Spleen (tissue), 7 donors: ENCODE measurements around the gene NFKBIL1.
A peak's percentile ranks its signal among the peaks of the same experiment; 100 is the strongest.

Experiments
- CTCF ChIP-seq, 11 experiments: fragments of 200-600 bp in 7 of 11; fragments of 450-650 bp in 4 of 11; sonication (generic) in 4 of 11; IDR thresholded peaks in 8 of 11; conservative IDR thresholded peaks in 3 of 11; 1 replicate in 7 of 11; 2 replicates in 4 of 11; pipeline versions ENCODE4 v1.4.0 to v1.8.0; 2016 to 2021; ENCODE audit warnings: antibody characterized with exemption in 11 of 11, inconsistent platforms in 4 of 11, mild to moderate bottlenecking in 1 of 11
- POLR2AphosphoS5 ChIP-seq, 3 donors: sonication (generic); formaldehyde crosslinking; IDR thresholded peaks; one replicate each; pipeline ENCODE4 v1.5.1; 2017; ENCODE audit warnings: antibody characterized with exemption in 3 of 3
- donor health status: DM: no; HTN: no; CAD: no; lungs with moderate emphysema.
- donor health status: DM: no; HTN: no; CAD: no.
- donor health status: DM: no; HTN: no; CAD: no.

GRCh38 chr6:31580807-31581433, 33.5 kb downstream of the NFKBIL1 start:
- TF ChIP-seq POLR2AphosphoS5 (IDR thresholded peaks at IDR 0.05) (peak; percentile 85 to 94 (median 93)), CTCF (IDR thresholded peaks at IDR 0.05 in 8 of 11, conservative IDR thresholded peaks at IDR 0.05 in 3 of 11) (peak; percentile 92 to 100 (median 98))
